ENCODE data around the gene MATCAP1. TPM values are rescaled to one million over a fixed set of nuclear protein-coding genes. Genes with fewer than 3 reads are reported as not detected.

Gene MATCAP1
- total and polyA plus RNA-seq, 4 donors = 18.5 to 41.8 (median 26.0) TPM

Small RNA genes lying within 50 kb of the gene (small RNA-seq; reads per million reads assigned to genes)
- gene MIR328 (ENCODE audit: low replicate concordance) = 10.2 reads per million, percentile 96 among the genes with 10 or more reads in this experiment

Other genes with a start within 250 kb of the MATCAP1 start
- 10 to 100 TPM; 48.8 to 79.7 TPM for gene CIAO2B, start 249.6 kb downstream of the MATCAP1 start, total RNA-seq
- 100 to 1,000 TPM; 238 to 257 TPM for gene CIAO2B, start 249.6 kb downstream of the MATCAP1 start, polyA plus RNA-seq
- gene CES2, start 248.4 kb downstream of the MATCAP1 start, total RNA-seq = 10 to 100 TPM; 24.6 to 51.0 TPM
- gene CES2, start 248.4 kb downstream of the MATCAP1 start, polyA plus RNA-seq = 10 to 100 TPM; 26.0 to 26.3 TPM
- 1 to 10 TPM in 1 of 2 donors, under 1 TPM in 1; 0.57 to 2.6 TPM for gene CES3, start 222.7 kb downstream of the MATCAP1 start, total RNA-seq
- gene CES3, start 222.7 kb downstream of the MATCAP1 start, polyA plus RNA-seq = under 1 TPM; 0.85 to 0.96 TPM
- 10 to 100 TPM; 10.5 to 29.8 TPM for gene CES4A, start 195.4 kb downstream of the MATCAP1 start, total RNA-seq
- 10 to 100 TPM in 1 of 2 donors, 1 to 10 TPM in 1; 8.0 to 16.7 TPM for gene CES4A, start 195.4 kb downstream of the MATCAP1 start, polyA plus RNA-seq
- gene CBFB, start 154.8 kb downstream of the MATCAP1 start, total RNA-seq = 10 to 100 TPM; 47.6 to 59.4 TPM
- gene CBFB, start 154.8 kb downstream of the MATCAP1 start, polyA plus RNA-seq = 10 to 100 TPM; 23.3 to 29.6 TPM
- gene PHAF1, start 74.0 kb downstream of the MATCAP1 start, total RNA-seq = 10 to 100 TPM; 14.6 to 36.1 TPM
- 10 to 100 TPM in 1 of 2 donors, 1 to 10 TPM in 1; 9.1 to 12.0 TPM for gene PHAF1, start 74.0 kb downstream of the MATCAP1 start, polyA plus RNA-seq
- gene B3GNT9, start 33.0 kb downstream of the MATCAP1 start, total RNA-seq = 10 to 100 TPM; 17.1 to 22.9 TPM
- 10 to 100 TPM in 1 of 2 donors, 1 to 10 TPM in 1; 8.4 to 12.0 TPM for gene B3GNT9, start 33.0 kb downstream of the MATCAP1 start, polyA plus RNA-seq
- 10 to 100 TPM; 12.4 to 36.1 TPM for gene TRADD, start 24.1 kb downstream of the MATCAP1 start, total RNA-seq
- 10 to 100 TPM; 17.5 to 37.2 TPM for gene TRADD, start 24.1 kb downstream of the MATCAP1 start, polyA plus RNA-seq
- 10 to 100 TPM in 1 of 2 donors, 1 to 10 TPM in 1; 3.6 to 30.9 TPM for gene FBXL8, start 24.0 kb downstream of the MATCAP1 start, total RNA-seq
- gene FBXL8, start 24.0 kb downstream of the MATCAP1 start, polyA plus RNA-seq = 10 to 100 TPM; 18.9 to 30.3 TPM
- 10 to 100 TPM in 1 of 2 donors, 1 to 10 TPM in 1; 5.1 to 28.9 TPM for gene HSF4, start 19.2 kb downstream of the MATCAP1 start, total RNA-seq
- gene HSF4, start 19.2 kb downstream of the MATCAP1 start, polyA plus RNA-seq = 10 to 100 TPM; 13.1 to 62.5 TPM
- gene NOL3, start 13.4 kb downstream of the MATCAP1 start, total RNA-seq = 10 to 100 TPM; 25.3 to 51.9 TPM
- gene NOL3, start 13.4 kb downstream of the MATCAP1 start, polyA plus RNA-seq = 10 to 100 TPM; 35.5 to 46.8 TPM
- gene EXOC3L1, start 6.2 kb upstream of the MATCAP1 start, total RNA-seq = 10 to 100 TPM; 11.4 to 16.5 TPM
- 10 to 100 TPM in 1 of 2 donors, 1 to 10 TPM in 1; 9.7 to 12.6 TPM for gene EXOC3L1, start 6.2 kb upstream of the MATCAP1 start, polyA plus RNA-seq
- gene E2F4, start 8.2 kb upstream of the MATCAP1 start, total RNA-seq = 10 to 100 TPM; 27.8 to 68.2 TPM
- 10 to 100 TPM; 44.5 to 86.1 TPM for gene E2F4, start 8.2 kb upstream of the MATCAP1 start, polyA plus RNA-seq
- gene ELMO3, start 15.2 kb upstream of the MATCAP1 start, total RNA-seq = 10 to 100 TPM in 1 of 2 donors, 1 to 10 TPM in 1; 6.5 to 22.5 TPM
- gene ELMO3, start 15.2 kb upstream of the MATCAP1 start, polyA plus RNA-seq = 10 to 100 TPM; 13.3 to 17.7 TPM
- gene TMEM208, start 43.2 kb upstream of the MATCAP1 start, total RNA-seq = 10 to 100 TPM; 22.1 to 59.0 TPM
- gene TMEM208, start 43.2 kb upstream of the MATCAP1 start, polyA plus RNA-seq = 100 to 1,000 TPM; 128 to 196 TPM
- 100 to 1,000 TPM in 1 of 2 donors, 10 to 100 TPM in 1; 51.3 to 129 TPM for gene FHOD1, start 63.5 kb upstream of the MATCAP1 start, total RNA-seq
- 10 to 100 TPM; 64.1 to 67.0 TPM for gene FHOD1, start 63.5 kb upstream of the MATCAP1 start, polyA plus RNA-seq
- gene SLC9A5, start 65.0 kb upstream of the MATCAP1 start, total RNA-seq = 1 to 10 TPM; 4.2 to 5.9 TPM
- 1 to 10 TPM; 1.2 to 2.4 TPM for gene SLC9A5, start 65.0 kb upstream of the MATCAP1 start, polyA plus RNA-seq
- 10 to 100 TPM; 14.6 to 26.9 TPM for gene PLEKHG4, start 95.6 kb upstream of the MATCAP1 start, total RNA-seq
- gene PLEKHG4, start 95.6 kb upstream of the MATCAP1 start, polyA plus RNA-seq = 10 to 100 TPM in 1 of 2 donors, 1 to 10 TPM in 1; 9.0 to 19.5 TPM
- 1 to 10 TPM in 1 of 2 donors, under 1 TPM in 1; 0.40 to 5.1 TPM for gene KCTD19, start 142.8 kb upstream of the MATCAP1 start, total RNA-seq
- under 1 TPM; 0.07 to 0.24 TPM for gene KCTD19, start 142.8 kb upstream of the MATCAP1 start, polyA plus RNA-seq
- 100 to 1,000 TPM in 1 of 2 donors, 10 to 100 TPM in 1; 14.4 to 103 TPM for gene LRRC36, start 142.9 kb upstream of the MATCAP1 start, total RNA-seq
- 10 to 100 TPM in 1 of 2 donors, 1 to 10 TPM in 1; 2.1 to 18.8 TPM for gene LRRC36, start 142.9 kb upstream of the MATCAP1 start, polyA plus RNA-seq
- 100 to 1,000 TPM; 183 to 371 TPM for gene TPPP3, start 209.5 kb upstream of the MATCAP1 start, total RNA-seq
- 100 to 1,000 TPM; 164 to 186 TPM for gene TPPP3, start 209.5 kb upstream of the MATCAP1 start, polyA plus RNA-seq
- 10 to 100 TPM; 14.9 to 31.8 TPM for gene ZDHHC1, start 232.5 kb upstream of the MATCAP1 start, total RNA-seq
- gene ZDHHC1, start 232.5 kb upstream of the MATCAP1 start, polyA plus RNA-seq = 10 to 100 TPM; 10.9 to 27.4 TPM
- gene HSD11B2, start 247.2 kb upstream of the MATCAP1 start, total RNA-seq = 1 to 10 TPM; 6.5 to 6.8 TPM
- gene HSD11B2, start 247.2 kb upstream of the MATCAP1 start, polyA plus RNA-seq = 10 to 100 TPM in 1 of 2 donors, 1 to 10 TPM in 1; 2.6 to 39.8 TPM